Endothelial cell of umbilical vein (primary cell): ENCODE measurements around the gene RBM18. TPM values are rescaled to one million over a fixed set of nuclear protein-coding genes. Genes with fewer than 3 reads are reported as not detected.

Experiments used
- BruUV-seq: library from RNA; stranded (reverse); fragments of 400-500 nt; replicated peaks from 2 replicates; lab custom pipeline; 2021; lab: Mats Ljungman, UMichigan
- CTCF ChIA-PET: fragments of 300-600, 350-600 bp; sonication (Branson Sonifier 250); formaldehyde crosslinking; loops from one replicate; lab custom pipeline; 2021; ENCODE audit warnings: antibody characterized with exemption, inconsistent platforms; lab: Charles Lee
- POLR2A ChIA-PET: fragments of 300-600, 350-600 bp; sonication (Branson Sonifier 250); formaldehyde crosslinking; loops from one replicate; lab custom pipeline; 2021; ENCODE audit warnings: antibody characterized with exemption, inconsistent platforms; lab: Charles Lee
- DNase-seq: peaks from one replicate; pipeline ENCODE4 v3.0.0-alpha.2; 2011; ENCODE audit warnings: low read depth, low spot score
- FAIRE-seq: peaks from 2 replicates; lab custom pipeline; 2011; peaks lifted over from hg19 to GRCh38; lab: Jason Lieb, UNC
- H2AFZ ChIP-seq: 2 replicates; pipeline ENCODE4 v1.6.0; 2012; ENCODE audit warnings: low read depth, low read length, control low read depth, inconsistent platforms
- H3K27ac ChIP-seq: 2 replicates; pipeline ENCODE4 v1.5.1; 2011; ENCODE audit warnings: low read depth, mild to moderate bottlenecking, control low read depth, low read length, moderate library complexity; ENCODE audit not compliant: insufficient read depth
- H3K27me3 ChIP-seq, 2 experiments: 2 replicates each; pipeline versions ENCODE4 v1.6.0 to v1.6.1; 2011; ENCODE audit warnings: low read length in 2 of 2, mixed read lengths in 1 of 2; ENCODE audit not compliant: control insufficient read depth in 2 of 2, insufficient read depth in 2 of 2
- H3K36me3 ChIP-seq, 2 experiments: 2 replicates in 1 of 2; 3 replicates in 1 of 2; pipeline ENCODE4 v1.5.1; 2011; ENCODE audit warnings: low read length in 2 of 2, mild to moderate bottlenecking in 1 of 2, moderate library complexity in 1 of 2; ENCODE audit not compliant: control insufficient read depth in 2 of 2, insufficient read depth in 2 of 2; ENCODE audit errors: extremely low read depth in 1 of 2
- H3K4me1 ChIP-seq: 3 replicates; pipeline ENCODE4 v1.5.1; 2011; ENCODE audit warnings: mild to moderate bottlenecking, low read length; ENCODE audit not compliant: control insufficient read depth, insufficient read depth; ENCODE audit errors: extremely low read depth
- H3K4me2 ChIP-seq: 2 replicates; pipeline ENCODE4 v1.6.1; 2011; ENCODE audit warnings: low read length, control low read depth, mixed read lengths; ENCODE audit not compliant: insufficient read depth
- H3K4me3 ChIP-seq, 3 experiments: fragments of 200-600 bp in 1 of 3; sonication (generic), shearing (Covaris generic) in 1 of 3; replicated peaks in 1 of 3; 2 replicates each; pipeline ENCODE4 v1.5.1; 2011 to 2016; ENCODE audit warnings: control low read depth in 3 of 3, low read length in 3 of 3, mild to moderate bottlenecking in 2 of 3, inconsistent platforms in 1 of 3, low read depth in 1 of 3, moderate library complexity in 1 of 3; ENCODE audit not compliant: insufficient read depth in 1 of 3
- H3K79me2 ChIP-seq: 2 replicates; pipeline ENCODE4 v1.6.0; 2012; ENCODE audit warnings: low read length, inconsistent platforms; ENCODE audit not compliant: control insufficient read depth, insufficient read depth
- H3K9ac ChIP-seq: replicated peaks from 2 replicates; pipeline ENCODE3; 2011; ENCODE audit warnings: low read length, control low read depth; ENCODE audit not compliant: insufficient read depth; ENCODE audit errors: extremely low read depth
- H3K9me1 ChIP-seq: replicated peaks from 3 replicates; pipeline ENCODE4 v1.6.0; 2011; ENCODE audit warnings: mild to moderate bottlenecking, low read length; ENCODE audit not compliant: control insufficient read depth, insufficient read depth; ENCODE audit errors: extremely low read depth
- H3K9me3 ChIP-seq: replicated peaks from 2 replicates; pipeline ENCODE4 v1.5.1; 2012; ENCODE audit warnings: low read length, inconsistent platforms; ENCODE audit not compliant: control insufficient read depth, insufficient read depth
- H4K20me1 ChIP-seq: replicated peaks from 2 replicates; pipeline ENCODE3; 2011; ENCODE audit warnings: mild to moderate bottlenecking, low read length; ENCODE audit not compliant: control insufficient read depth, insufficient read depth; ENCODE audit errors: extremely low read depth
- EZH2 ChIP-seq: IDR thresholded peaks from 2 replicates; pipeline ENCODE4 v1.6.1; 2012; ENCODE audit warnings: borderline replicate concordance, low read depth, mild to moderate bottlenecking, moderate library complexity, low read length, inconsistent platforms; ENCODE audit not compliant: severe bottlenecking
- FOS ChIP-seq: IDR thresholded peaks from 2 replicates; pipeline ENCODE4 v1.6.1; 2011; ENCODE audit warnings: mild to moderate bottlenecking, low read length, moderate library complexity, borderline replicate concordance; ENCODE audit not compliant: insufficient read depth
- GATA2 ChIP-seq: IDR thresholded peaks from 2 replicates; pipeline ENCODE4 v1.7.0; 2011; ENCODE audit warnings: low read depth, mild to moderate bottlenecking, moderate library complexity, mixed read lengths, low read length; ENCODE audit not compliant: insufficient read length, insufficient read depth
- JUN ChIP-seq: IDR thresholded peaks from 2 replicates; pipeline ENCODE4 v1.6.1; 2011; ENCODE audit warnings: borderline replicate concordance, low read depth; ENCODE audit not compliant: insufficient read length, insufficient read depth
- MYC ChIP-seq: IDR thresholded peaks from one replicate; pipeline ENCODE4 v1.6.1; 2011; ENCODE audit warnings: mild to moderate bottlenecking, low read depth, low read length
- POLR2A ChIP-seq: IDR thresholded peaks from 2 replicates; pipeline ENCODE4 v1.6.1; 2012; ENCODE audit warnings: low read depth, mild to moderate bottlenecking, control low read depth, low read length
- POLR2AphosphoS5 ChIP-seq: IDR thresholded peaks from 2 replicates; pipeline ENCODE4 v1.6.1; 2012; ENCODE audit warnings: low read depth, mild to moderate bottlenecking, control low read depth, low read length, moderate library complexity; ENCODE audit not compliant: insufficient read depth
- dilution Hi-C: fragments of 300-500 bp; cut with MboI; formaldehyde crosslinking; loops from one replicate; pipeline ENCODE4 v1.15.0; 2019; ENCODE audit warnings: low sequenced_read_pairs; ENCODE audit not compliant: extremely low pct_ligation_motif_present
- intact Hi-C: fragments of 100-400 bp; cut with micrococcal nuclease; formaldehyde crosslinking; loops from one replicate; pipeline ENCODE4 v1.10.0; 2022
- polyA plus RNA-seq, 4 experiments: library from polyadenylated mRNA; depleted of rRNA in 3 of 4; stranded (reverse) in 3 of 4; unstranded in 1 of 4; fragments of >200 nt; gene quantifications; 2 replicates each; pipeline versions ENCODE4 v1.2.1 to v1.2.3, GENCODE V29; 2011 to 2012; ENCODE audit warnings: missing spikeins in 1 of 4
- total RNA-seq: library from RNA; stranded (reverse); gene quantifications from 2 replicates; pipeline ENCODE4 v1.2.3, GENCODE V29; 2021
- TF ChIP-seq, protein P1 (sequence below): IDR thresholded peaks from 2 replicates; pipeline ENCODE4 v1.6.1; 2011; ENCODE audit not compliant: insufficient read depth, insufficient read length
- TF ChIP-seq, protein P2 (sequence below), 2 donors: IDR thresholded peaks; 1 replicate in 1 of 2; 2 replicates in 1 of 2; pipeline ENCODE4 v1.5.1; 2011; ENCODE audit warnings: low read length in 2 of 2, mild to moderate bottlenecking in 2 of 2, moderate library complexity in 2 of 2, control low read depth in 1 of 2, inconsistent platforms in 1 of 2, low read depth in 1 of 2; ENCODE audit not compliant: insufficient read depth in 1 of 2; ENCODE audit errors: extremely low read depth in 1 of 2

RBM18 gene
- total and polyA plus RNA-seq, 2 donors (not counting 3 experiments of a cell fraction or from before 2014, with no cell fraction given): 7.9 to 26.9 TPM

DNA sequence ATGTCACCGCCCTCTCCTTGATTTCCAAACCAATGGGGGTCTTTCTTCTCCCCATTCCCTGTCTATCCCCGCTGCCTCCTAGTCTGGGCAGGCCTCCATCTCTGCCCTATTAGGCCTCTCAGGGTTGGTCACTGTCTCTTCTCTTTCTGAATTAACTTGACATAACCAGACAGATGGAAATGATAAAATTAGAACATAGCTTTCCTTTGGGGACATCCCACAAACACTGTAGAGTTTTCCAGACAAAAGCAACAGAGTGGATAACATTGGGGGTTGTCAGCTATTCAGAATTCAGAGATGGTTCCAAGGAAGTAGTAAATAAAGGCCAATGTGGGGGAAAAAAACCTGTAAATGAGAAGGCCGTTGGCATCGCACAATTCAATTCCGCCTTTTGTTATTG is 60.6 kb downstream of the RBM18 start:
- H3K9me1 ChIP-seq: no peaks in the 10 kb centered on the region
- DNase-seq: no peak
- no TSS peak for BruUV-seq
- no peak for FAIRE-seq
- POLR2A ChIA-PET: no interaction called here
- CTCF ChIA-PET: interaction anchor here (1.0 kb wide), 1 partner anchor 105 kb away, joined by 3 read pairs; no protein-coding TSS in a partner anchor
- H3K27me3 ChIP-seq: peaks cover 0 to 6% of the 10 kb centered on the region in 2 experiments
- no peak overlapping the region for H3K9ac ChIP-seq
- H3K79me2 ChIP-seq: no peaks in the 10 kb centered on the region
- no peak for TF ChIP-seq JUN
- no peak for TF ChIP-seq EZH2
- TF ChIP-seq, protein P1, sequence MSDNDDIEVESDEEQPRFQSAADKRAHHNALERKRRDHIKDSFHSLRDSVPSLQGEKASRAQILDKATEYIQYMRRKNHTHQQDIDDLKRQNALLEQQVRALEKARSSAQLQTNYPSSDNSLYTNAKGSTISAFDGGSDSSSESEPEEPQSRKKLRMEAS: no peak
- TF ChIP-seq MYC: no peak
- TF ChIP-seq FOS: no peak
- no peak for TF ChIP-seq GATA2
- TF ChIP-seq, protein P2, sequence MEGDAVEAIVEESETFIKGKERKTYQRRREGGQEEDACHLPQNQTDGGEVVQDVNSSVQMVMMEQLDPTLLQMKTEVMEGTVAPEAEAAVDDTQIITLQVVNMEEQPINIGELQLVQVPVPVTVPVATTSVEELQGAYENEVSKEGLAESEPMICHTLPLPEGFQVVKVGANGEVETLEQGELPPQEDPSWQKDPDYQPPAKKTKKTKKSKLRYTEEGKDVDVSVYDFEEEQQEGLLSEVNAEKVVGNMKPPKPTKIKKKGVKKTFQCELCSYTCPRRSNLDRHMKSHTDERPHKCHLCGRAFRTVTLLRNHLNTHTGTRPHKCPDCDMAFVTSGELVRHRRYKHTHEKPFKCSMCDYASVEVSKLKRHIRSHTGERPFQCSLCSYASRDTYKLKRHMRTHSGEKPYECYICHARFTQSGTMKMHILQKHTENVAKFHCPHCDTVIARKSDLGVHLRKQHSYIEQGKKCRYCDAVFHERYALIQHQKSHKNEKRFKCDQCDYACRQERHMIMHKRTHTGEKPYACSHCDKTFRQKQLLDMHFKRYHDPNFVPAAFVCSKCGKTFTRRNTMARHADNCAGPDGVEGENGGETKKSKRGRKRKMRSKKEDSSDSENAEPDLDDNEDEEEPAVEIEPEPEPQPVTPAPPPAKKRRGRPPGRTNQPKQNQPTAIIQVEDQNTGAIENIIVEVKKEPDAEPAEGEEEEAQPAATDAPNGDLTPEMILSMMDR (IDR thresholded peaks at IDR 0.05; ENCODE audit: extremely low read depth in 1 of 2, insufficient read depth in 1 of 2, low read depth in 1 of 2, low read length in 2 of 2): no peak
- no peak for TF ChIP-seq POLR2AphosphoS5
- no peak for TF ChIP-seq POLR2A
- H2AFZ ChIP-seq: no peak overlapping the region
- no peaks in the 10 kb centered on the region for H3K36me3 ChIP-seq
- no peaks in the 10 kb centered on the region for H3K4me1 ChIP-seq
- dilution Hi-C loops: no loop called here
- no peaks in the 10 kb centered on the region for H3K9me3 ChIP-seq
- intact Hi-C loops: no loop called here
- no peak overlapping the region for H3K4me3 ChIP-seq
- no peak overlapping the region for H3K27ac ChIP-seq
- H3K4me2 ChIP-seq: no peak overlapping the region
- no peaks in the 10 kb centered on the region for H4K20me1 ChIP-seq
